Stimulated activated CD4-positive, alpha-beta T cell treated with anti-CD3 and anti-CD28 coated beads, TNF-alpha, amount 100 ng/mL, for 24 hours (primary cell): Measurements from ENCODE around the gene ACE.
A peak's percentile ranks its signal among the peaks of the same experiment; 100 is the strongest.

Source experiments
- DNase-seq, 3 experiments: peaks; one replicate each; pipeline ENCODE4 v3.0.0-alpha.2; 2020; ENCODE audit warnings: low read depth in 3 of 3

The ACE gene

GRCh38 chr17:63515426-63515825, 38.6 kb downstream of the ACE start:
- no peak for DNase-seq

DNA sequence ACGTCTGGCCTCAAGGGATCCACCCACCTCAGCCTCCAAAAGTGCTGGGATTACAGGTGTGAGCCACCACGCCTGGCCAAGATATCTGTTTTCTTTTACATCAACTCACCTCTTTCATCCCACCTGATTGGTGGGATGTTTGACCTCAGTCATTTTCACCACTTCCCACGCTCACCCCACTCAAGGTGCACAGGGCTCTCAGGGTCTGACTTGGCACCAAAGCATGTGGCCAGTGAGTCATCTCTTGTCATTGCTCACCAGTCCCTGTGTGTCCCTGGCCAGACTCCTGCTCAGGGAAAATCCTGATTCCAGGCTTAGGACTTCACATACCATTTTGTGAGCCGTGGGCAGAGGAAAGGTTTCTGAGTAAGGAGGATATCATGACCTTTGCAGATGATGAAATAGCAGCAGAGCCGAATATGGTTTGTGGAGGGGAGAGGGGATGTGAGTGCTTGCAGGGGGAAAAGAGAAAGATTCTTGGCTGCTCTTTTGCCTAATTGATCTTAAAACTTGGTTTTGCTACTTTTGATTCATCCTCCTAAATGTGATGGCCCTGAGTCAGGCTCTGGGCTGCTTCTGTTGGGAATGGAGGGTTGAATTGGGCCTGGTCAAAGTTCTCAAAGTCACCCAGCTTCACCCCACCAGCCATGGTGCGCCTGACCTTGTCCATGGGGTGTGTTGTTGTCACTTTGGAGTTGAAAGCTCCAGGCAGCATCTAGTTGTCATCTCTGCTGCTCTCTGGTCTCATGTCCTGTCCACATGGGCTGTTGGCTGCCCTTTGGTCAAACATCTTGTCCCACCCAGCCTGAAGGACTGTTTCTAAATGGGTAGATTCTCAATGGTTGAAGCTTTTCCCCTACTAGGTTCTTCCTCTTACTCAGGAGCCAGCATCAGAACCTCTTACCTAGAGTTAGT, 40.3 kb downstream of the ACE start:
- DNase-seq = peak in 1 of 3 experiments; percentile 34

DNA sequence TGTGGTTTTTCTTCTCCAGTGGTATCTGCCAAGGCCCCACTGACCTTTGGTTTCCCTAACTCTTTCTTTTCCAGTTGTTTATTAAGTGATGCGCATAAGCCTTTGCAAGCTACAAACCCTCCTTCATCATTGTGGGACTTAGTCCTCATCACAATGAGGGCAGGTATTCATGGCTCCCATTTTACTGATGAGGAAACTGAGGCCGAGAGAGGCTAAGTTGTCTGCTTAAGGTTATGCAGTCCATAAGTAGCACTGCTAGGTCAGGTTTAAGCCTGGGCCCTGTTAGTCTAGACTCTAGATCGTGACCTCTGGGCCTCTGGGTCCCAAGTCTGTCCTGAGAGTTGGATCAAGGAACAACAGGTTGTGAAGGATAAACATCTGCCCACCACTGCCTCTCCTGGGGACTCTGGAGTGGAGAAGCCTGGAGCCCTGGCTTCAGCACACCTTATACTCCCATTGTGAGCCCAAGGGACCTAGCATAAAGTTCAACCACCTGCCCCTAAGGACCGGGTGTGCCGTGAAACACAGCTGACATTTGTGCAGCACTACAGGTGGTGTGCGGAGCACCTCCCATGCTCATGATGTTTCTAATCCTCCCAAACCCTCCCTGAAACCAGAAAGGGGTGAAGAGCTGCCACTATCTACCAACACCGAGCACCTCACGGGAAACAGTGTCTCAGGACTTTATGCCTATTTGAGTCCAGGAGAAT, 41.1 kb downstream of the ACE start:
- no peak for DNase-seq

- DNase-seq = no peak
Measured at GRCh38 chr17:63519116-63519881, 42.4 kb downstream of the ACE start.

- no peak for DNase-seq
Measured at GRCh38 chr17:63519972-63520882, 43.4 kb downstream of the ACE start.

- no peak for DNase-seq
Measured at GRCh38 chr17:63523253-63523855, 46.5 kb downstream of the ACE start, which contains the start of gene KCNH6. Gene KCNH6 (plus strand): TSS chr17:63523358. CDS start chr17:63523414, 56 bp downstream.

DNA sequence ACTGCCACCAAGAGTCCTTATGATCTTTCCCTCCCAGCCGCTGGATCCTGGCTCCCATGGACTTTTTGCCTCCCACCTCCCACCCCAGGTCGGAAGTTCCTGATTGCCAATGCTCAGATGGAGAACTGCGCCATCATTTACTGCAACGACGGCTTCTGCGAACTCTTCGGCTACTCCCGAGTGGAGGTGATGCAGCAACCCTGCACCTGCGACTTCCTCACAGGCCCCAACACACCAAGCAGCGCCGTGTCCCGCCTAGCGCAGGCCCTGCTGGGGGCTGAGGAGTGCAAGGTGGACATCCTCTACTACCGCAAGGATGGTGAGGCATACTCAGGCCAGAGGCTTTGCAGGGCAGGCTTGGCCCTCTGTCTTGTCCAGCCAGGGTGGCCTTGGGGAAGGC, 47.2 kb downstream of the ACE start:
- no peak for DNase-seq

GRCh38 chr17:63525190-63525946, 48.5 kb downstream of the ACE start:
- DNase-seq = no peak

- DNase-seq = no peak
Measured at GRCh38 chr17:63526861-63527260, 50.0 kb downstream of the ACE start.

- no peak for DNase-seq
Measured at GRCh38 chr17:63528183-63528582, 51.3 kb downstream of the ACE start.

DNA sequence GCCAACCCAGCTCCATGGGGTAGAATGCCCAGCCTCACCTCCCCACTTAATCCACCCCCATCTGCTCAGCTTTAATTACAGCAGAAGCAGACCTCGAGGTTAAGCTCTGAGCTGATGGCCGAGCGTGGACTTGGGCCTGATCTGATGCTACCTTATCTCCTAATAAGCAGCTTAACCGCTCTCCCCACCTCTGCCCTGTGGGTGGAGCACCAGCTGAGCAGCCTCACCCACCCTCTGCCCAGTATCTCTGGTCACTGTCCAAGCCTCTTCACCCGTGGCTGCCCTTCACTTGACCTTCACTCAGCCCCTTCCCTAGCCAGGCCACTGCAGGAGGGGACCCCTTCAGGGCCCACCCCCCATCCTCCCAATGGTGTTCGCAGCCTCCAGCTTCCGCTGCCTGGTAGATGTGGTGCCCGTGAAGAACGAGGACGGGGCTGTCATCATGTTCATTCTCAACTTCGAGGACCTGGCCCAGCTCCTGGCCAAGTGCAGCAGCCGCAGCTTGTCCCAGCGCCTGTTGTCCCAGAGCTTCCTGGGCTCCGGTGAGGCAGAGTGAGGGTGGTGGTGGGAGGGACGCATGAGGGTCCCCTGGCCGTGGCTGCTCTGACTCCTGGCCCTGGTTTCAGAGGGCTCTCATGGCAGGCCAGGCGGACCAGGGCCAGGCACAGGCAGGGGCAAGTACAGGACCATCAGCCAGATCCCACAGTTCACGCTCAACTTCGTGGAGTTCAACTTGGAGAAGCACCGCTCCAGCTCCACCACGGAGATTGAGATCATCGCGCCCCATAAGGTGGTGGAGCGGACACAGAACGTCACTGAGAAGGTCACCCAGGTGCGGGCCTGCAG, 53.1 kb downstream of the ACE start:
- no peak for DNase-seq

DNA sequence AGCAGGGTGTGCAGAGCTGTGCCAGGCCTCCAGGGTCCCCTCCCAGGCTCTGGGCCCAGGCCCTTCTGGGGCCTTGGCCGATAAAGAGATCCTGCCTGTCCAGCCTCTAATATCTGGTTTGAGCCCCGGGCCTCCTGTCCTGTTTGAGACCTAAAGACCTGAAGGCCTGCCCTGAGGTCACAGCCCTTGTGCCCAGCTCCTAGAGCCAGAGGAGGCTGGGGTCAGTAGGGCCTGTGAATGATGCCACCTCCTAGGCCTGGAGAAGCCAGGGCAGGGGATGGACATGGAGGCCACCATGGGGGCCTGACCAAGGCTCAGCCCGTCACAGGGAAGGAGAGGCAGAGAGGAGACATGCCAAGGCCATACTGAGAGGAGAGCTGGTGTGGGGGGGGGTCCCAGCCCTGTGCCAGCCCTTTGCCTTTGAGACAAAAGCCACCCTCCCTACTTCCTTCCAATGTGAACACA, 53.7 kb downstream of the ACE start:
- no peak for DNase-seq

GRCh38 chr17:63531022-63531965, 54.4 kb downstream of the ACE start:
- DNase-seq = no peak

GRCh38 chr17:63533433-63534077, 56.7 kb downstream of the ACE start:
- DNase-seq = no peak

DNA sequence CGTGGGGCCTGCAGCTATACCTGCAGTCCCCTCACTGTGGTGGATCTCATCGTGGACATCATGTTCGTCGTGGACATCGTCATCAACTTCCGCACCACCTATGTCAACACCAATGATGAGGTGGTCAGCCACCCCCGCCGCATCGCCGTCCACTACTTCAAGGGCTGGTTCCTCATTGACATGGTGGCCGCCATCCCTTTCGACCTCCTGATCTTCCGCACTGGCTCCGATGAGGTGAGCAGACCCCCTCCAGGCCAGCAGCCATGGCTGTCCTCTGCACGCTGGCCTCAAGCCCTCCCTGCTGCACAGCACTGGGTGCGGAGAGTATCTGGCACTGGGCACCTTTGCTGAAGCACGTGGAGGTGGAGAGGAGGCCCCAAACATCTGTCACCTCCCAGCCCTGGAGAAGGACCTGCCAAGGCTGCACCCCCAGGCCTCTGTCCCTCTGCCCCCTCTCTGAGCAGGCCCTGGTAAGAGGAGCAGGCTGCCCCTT, 57.3 kb downstream of the ACE start:
- no peak for DNase-seq

GRCh38 chr17:63534816-63535455, 58.1 kb downstream of the ACE start:
- no peak for DNase-seq

DNA sequence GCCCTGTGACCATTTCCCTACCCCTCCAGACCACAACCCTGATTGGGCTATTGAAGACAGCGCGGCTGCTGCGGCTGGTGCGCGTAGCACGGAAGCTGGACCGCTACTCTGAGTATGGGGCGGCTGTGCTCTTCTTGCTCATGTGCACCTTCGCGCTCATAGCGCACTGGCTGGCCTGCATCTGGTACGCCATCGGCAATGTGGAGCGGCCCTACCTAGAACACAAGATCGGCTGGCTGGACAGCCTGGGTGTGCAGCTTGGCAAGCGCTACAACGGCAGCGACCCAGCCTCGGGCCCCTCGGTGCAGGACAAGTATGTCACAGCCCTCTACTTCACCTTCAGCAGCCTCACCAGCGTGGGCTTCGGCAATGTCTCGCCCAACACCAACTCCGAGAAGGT, 58.8 kb downstream of the ACE start:
- no peak for DNase-seq
